IMR-90 (cell line): ENCODE data around the gene SPRR4. TPM values are rescaled to one million over a fixed set of nuclear protein-coding genes. Genes with fewer than 3 reads are reported as not detected.

Experiments
- ATAC-seq: fragments of 200-7000 bp; cut with Tn5 transposase; 2 replicates; pipeline ENCODE4 v1.9.1; 2020; ENCODE audit warnings: low read depth, mild to moderate bottlenecking, moderate library complexity
- BruUV-seq: library from RNA; stranded (reverse); fragments of 400-500 nt; replicated peaks from 2 replicates; lab custom pipeline; 2021; lab: Mats Ljungman, UMichigan
- CTCF ChIA-PET: fragments of 300-600 bp; formaldehyde crosslinking; extraction: SDS; loops from one replicate; lab custom pipeline; 2021; ENCODE audit warnings: antibody characterized with exemption; lab: Yijun Ruan, JAX
- POLR2A ChIA-PET: fragments of 300-600 bp; sonication (Branson Sonifier 250); formaldehyde crosslinking; loops from one replicate; lab custom pipeline; 2022; ENCODE audit warnings: antibody characterized with exemption; ENCODE audit not compliant: unreplicated experiment; lab: Charles Lee
- DNase-seq: peaks from one replicate; pipeline ENCODE4 v3.0.0; 2013
- H2AFZ ChIP-seq: replicated peaks from 2 replicates; pipeline ENCODE3; 2013; ENCODE audit warnings: low read length, mild to moderate bottlenecking; ENCODE audit not compliant: poor library complexity
- H2AK5ac ChIP-seq: 2 replicates; pipeline ENCODE4 v1.6.1; 2013; ENCODE audit warnings: low read depth, low read length, inconsistent platforms
- H2AK9ac ChIP-seq: replicated peaks from 2 replicates; pipeline ENCODE3; 2013; ENCODE audit warnings: mild to moderate bottlenecking, low read depth, low read length, moderate library complexity; ENCODE audit not compliant: poor library complexity
- H2BK120ac ChIP-seq: 2 replicates; pipeline ENCODE4 v1.6.1; 2013; ENCODE audit warnings: low read depth, low read length, inconsistent platforms
- H2BK15ac ChIP-seq: 3 replicates; pipeline ENCODE4 v1.6.1; 2013; ENCODE audit warnings: low read depth, low read length, inconsistent platforms
- H2BK20ac ChIP-seq: 2 replicates; pipeline ENCODE4 v1.6.1; 2013; ENCODE audit warnings: low read depth, mild to moderate bottlenecking, inconsistent platforms, low read length, moderate library complexity
- H2BK5ac ChIP-seq: 2 replicates; pipeline ENCODE4 v1.6.1; 2013; ENCODE audit warnings: mild to moderate bottlenecking, low read depth, low read length, inconsistent platforms; ENCODE audit not compliant: poor library complexity, severe bottlenecking
- H3K14ac ChIP-seq: replicated peaks from 2 replicates; pipeline ENCODE4 v1.6.1; 2013; ENCODE audit warnings: low read depth, low read length, inconsistent platforms
- H3K18ac ChIP-seq: 2 replicates; pipeline ENCODE4 v1.6.1; 2013; ENCODE audit warnings: low read depth, low read length, control low read depth
- H3K23ac ChIP-seq: 2 replicates; pipeline ENCODE4 v1.6.1; 2013; ENCODE audit warnings: low read depth, low read length, inconsistent platforms
- H3K27ac ChIP-seq: 2 replicates; pipeline ENCODE4 v1.5.1; 2013; ENCODE audit warnings: mild to moderate bottlenecking, control low read depth, low read length; ENCODE audit not compliant: insufficient read depth
- H3K27me3 ChIP-seq: 2 replicates; pipeline ENCODE4 v1.6.1; 2013; ENCODE audit warnings: low read length; ENCODE audit not compliant: control insufficient read depth, insufficient read depth
- H3K36me3 ChIP-seq: 2 replicates; pipeline ENCODE4 v1.6.1; 2013; ENCODE audit warnings: low read length, mixed read lengths; ENCODE audit not compliant: control insufficient read depth, insufficient read depth
- H3K4ac ChIP-seq: 2 replicates; pipeline ENCODE4 v1.6.1; 2013; ENCODE audit warnings: low read depth, low read length, inconsistent platforms
- H3K4me1 ChIP-seq: 2 replicates; pipeline ENCODE4 v1.6.1; 2013; ENCODE audit warnings: low read length, mixed read lengths; ENCODE audit not compliant: control insufficient read depth, insufficient read depth
- H3K4me2 ChIP-seq: 2 replicates; pipeline ENCODE4 v1.6.1; 2013; ENCODE audit warnings: low read depth, mild to moderate bottlenecking, control low read depth, low read length, moderate library complexity
- H3K4me3 ChIP-seq: 2 replicates; pipeline ENCODE4 v1.5.1; 2013; ENCODE audit warnings: low read depth, mild to moderate bottlenecking, control low read depth, low read length, moderate library complexity; ENCODE audit not compliant: insufficient read depth
- H3K56ac ChIP-seq: 2 replicates; pipeline ENCODE4 v1.6.1; 2013; ENCODE audit warnings: low read length, inconsistent platforms; ENCODE audit not compliant: insufficient read depth; ENCODE audit errors: extremely low read depth
- H3K79me1 ChIP-seq, 2 experiments: 2 replicates each; pipeline ENCODE4 v1.6.1; 2013; ENCODE audit warnings: low read length in 2 of 2, inconsistent platforms in 1 of 2, low read depth in 1 of 2
- H3K9ac ChIP-seq: 2 replicates; pipeline ENCODE4 v1.6.1; 2013; ENCODE audit warnings: low read depth, low read length, control low read depth
- H3K9me1 ChIP-seq: 2 replicates; pipeline ENCODE4 v1.6.1; 2013; ENCODE audit warnings: low read length, inconsistent platforms; ENCODE audit not compliant: insufficient read depth
- H3K9me3 ChIP-seq: 2 replicates; pipeline ENCODE4 v1.6.1; 2013; ENCODE audit warnings: low read length; ENCODE audit not compliant: control insufficient read depth, insufficient read depth
- H4K20me1 ChIP-seq: 2 replicates; pipeline ENCODE4 v1.6.1; 2013; ENCODE audit warnings: low read length, inconsistent platforms; ENCODE audit not compliant: insufficient read depth
- H4K5ac ChIP-seq: 2 replicates; pipeline ENCODE4 v1.6.1; 2013; ENCODE audit warnings: mild to moderate bottlenecking, low read depth, low read length, control low read depth
- H4K8ac ChIP-seq, 2 experiments: 2 replicates each; pipeline ENCODE4 v1.6.1; 2013; ENCODE audit warnings: low read depth in 2 of 2, low read length in 2 of 2, control low read depth in 1 of 2, inconsistent platforms in 1 of 2
- H4K91ac ChIP-seq: 2 replicates; pipeline ENCODE4 v1.6.1; 2013; ENCODE audit warnings: low read depth, low read length, inconsistent platforms; ENCODE audit not compliant: insufficient read depth
- BHLHE40 ChIP-seq: fragments of 150-350 bp; IDR thresholded peaks from 2 replicates; pipeline ENCODE4 v1.6.1; 2016; ENCODE audit warnings: mild to moderate bottlenecking, low read depth, low read length
- CEBPB ChIP-seq: IDR thresholded peaks from 2 replicates; pipeline ENCODE4 v1.6.1; 2012; ENCODE audit warnings: low read depth, low read length, improper control_type of control experiment
- CHD1 ChIP-seq: IDR thresholded peaks from 2 replicates; pipeline ENCODE4 v1.6.1; 2012; ENCODE audit warnings: low read depth, low read length, improper control_type of control experiment
- CTCF ChIP-seq: conservative IDR thresholded peaks from 2 replicates; pipeline ENCODE4 v1.5.1; 2012; ENCODE audit warnings: mild to moderate bottlenecking, low read depth, low read length, improper control_type of control experiment
- FOS ChIP-seq: fragments of 150-350 bp; IDR thresholded peaks from 2 replicates; pipeline ENCODE4 v1.6.1; 2016; ENCODE audit warnings: low read depth, low read length
- MAFK ChIP-seq: IDR thresholded peaks from 2 replicates; pipeline ENCODE4 v1.6.1; 2012; ENCODE audit warnings: low read depth, low read length, improper control_type of control experiment
- MAZ ChIP-seq: IDR thresholded peaks from 2 replicates; pipeline ENCODE4 v1.6.1; 2012; ENCODE audit warnings: low read depth, mild to moderate bottlenecking, low read length, improper control_type of control experiment, moderate library complexity, borderline replicate concordance
- MXI1 ChIP-seq: IDR thresholded peaks from 2 replicates; pipeline ENCODE4 v1.6.1; 2012; ENCODE audit warnings: low read depth, mild to moderate bottlenecking, low read length, moderate library complexity, borderline replicate concordance
- NFE2L2 ChIP-seq: fragments of 150-350 bp; IDR thresholded peaks from 2 replicates; pipeline ENCODE4 v1.6.1; 2016; ENCODE audit warnings: low read depth, mild to moderate bottlenecking, low read length
- POLR2A ChIP-seq: IDR thresholded peaks from 2 replicates; pipeline ENCODE4 v1.6.1; 2012; ENCODE audit warnings: mild to moderate bottlenecking, low read depth, low read length
- RAD21 ChIP-seq: IDR thresholded peaks from 2 replicates; pipeline ENCODE4 v1.6.1; 2012; ENCODE audit warnings: low read length, improper control_type of control experiment
- RCOR1 ChIP-seq: IDR thresholded peaks from 2 replicates; pipeline ENCODE4 v1.6.1; 2012; ENCODE audit warnings: mild to moderate bottlenecking, low read length, improper control_type of control experiment; ENCODE audit not compliant: insufficient replicate concordance
- RFX5 ChIP-seq: IDR thresholded peaks from 2 replicates; pipeline ENCODE4 v1.8.0; 2012; ENCODE audit warnings: low read depth, mild to moderate bottlenecking, low read length, moderate library complexity
- SMC3 ChIP-seq: fragments of 150-350 bp; IDR thresholded peaks from 2 replicates; pipeline ENCODE4 v1.6.1; 2016; ENCODE audit warnings: low read depth, mild to moderate bottlenecking, antibody characterized with exemption, low read length, moderate library complexity
- WGBS, 2 experiments: methylation state at CpG; one replicate each; pipeline versions ENCODE4 v1.1.5 to v1.1.7; 2013; ENCODE audit warnings: missing lambda C conversion rate in 2 of 2; ENCODE audit not compliant: insufficient read length in 1 of 2; ENCODE audit errors: extremely low coverage in 2 of 2; 5-methylcytosine and 5-hydroxymethylcytosine counted together
- dilution Hi-C: fragments of 300-500 bp; cut with HindIII; formaldehyde crosslinking; loops from one replicate; pipeline ENCODE4 v1.14.3; 2018; ENCODE audit warnings: low sequenced_read_pairs; ENCODE audit not compliant: unreplicated experiment
- in situ Hi-C: fragments of 300-500 bp; cut with MboI; formaldehyde crosslinking; loops from 3 replicates; pipeline ENCODE4 v1.14.3; 2019; ENCODE audit warnings: low sequenced_read_pairs, inconsistent platforms, mixed read lengths
- intact Hi-C: fragments of 100-400 bp; cut with micrococcal nuclease; formaldehyde crosslinking; loops from 2 replicates; pipeline ENCODE4 v1.10.0; 2022
- polyA plus RNA-seq, 3 experiments: library from polyadenylated mRNA; depleted of rRNA; stranded (reverse); fragments of >200 nt; gene quantifications; 2 replicates each; pipeline ENCODE4 v1.2.3, GENCODE V29; 2012; ENCODE audit warnings: low replicate concordance in 1 of 3
- total RNA-seq: library from RNA; depleted of rRNA; stranded (reverse); fragments of >200 nt; gene quantifications from 2 replicates; pipeline ENCODE4 v1.2.3, GENCODE V29; 2012
- TF ChIP-seq, protein P1 (sequence below): fragments of 150-350 bp; IDR thresholded peaks from 2 replicates; pipeline ENCODE4 v1.6.1; 2016; ENCODE audit warnings: low read depth, mild to moderate bottlenecking, low read length, moderate library complexity, borderline replicate concordance
- TF ChIP-seq, protein P2 (sequence below): fragments of 150-350 bp; IDR thresholded peaks from 2 replicates; pipeline ENCODE4 v1.6.1; 2017; ENCODE audit warnings: mild to moderate bottlenecking, antibody characterized with exemption, low read length, low read depth

SPRR4 gene
- total and polyA plus RNA-seq, 2 of the 4 experiments (the other 2 are of a cell fraction), result not detected

DNA sequence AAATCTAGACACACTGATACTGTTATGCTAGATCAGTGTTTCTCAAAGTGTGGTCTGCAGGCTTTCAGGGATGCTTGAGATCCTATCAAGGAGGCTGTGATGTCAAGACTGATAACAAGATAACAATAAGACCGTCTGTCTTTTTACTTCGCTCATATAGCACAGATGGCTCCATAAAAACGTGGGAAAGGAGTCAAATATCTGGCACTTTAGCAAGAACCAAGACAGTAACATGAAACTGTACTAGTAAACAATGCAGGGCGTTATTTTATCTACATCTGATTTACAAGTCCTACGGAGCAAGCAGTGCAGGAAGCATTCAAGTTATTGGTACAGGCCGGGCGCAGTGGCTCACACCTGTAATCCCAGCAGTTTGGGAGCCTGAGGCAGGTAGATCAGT is 27.5 kb downstream of the SPRR4 start:
- Histone ChIP-seq H3K4ac (no peak overlapping the region), H4K20me1 (no peaks in the 10 kb centered on the region), H2BK5ac (no peak overlapping the region), H3K27me3 (no peaks in the 10 kb centered on the region), H3K4me1 (no peaks in the 10 kb centered on the region), H4K91ac (no peak overlapping the region), H3K9me3 (no peaks in the 10 kb centered on the region), H3K23ac (no peak overlapping the region), H4K5ac (no peak overlapping the region), H3K56ac (no peak overlapping the region), H3K36me3 (no peaks in the 10 kb centered on the region), H3K4me2 (no peak overlapping the region), H3K14ac (no peak overlapping the region), H2AFZ (no peak overlapping the region), H3K9ac (no peak overlapping the region), H3K18ac (no peak overlapping the region), H2AK5ac (no peak overlapping the region), H3K27ac (no peak overlapping the region), H2BK120ac (no peak overlapping the region), H3K9me1 (no peaks in the 10 kb centered on the region), H2BK15ac (no peak overlapping the region), H3K79me1 (no peaks in the 10 kb centered on the region), H2AK9ac (no peak overlapping the region), H3K4me3 (no peak overlapping the region), H2BK20ac (no peak overlapping the region), H4K8ac (no peak overlapping the region)
- no peak for DNase-seq
- ChIA-PET POLR2A (no interaction called here), CTCF (no interaction called here)
- intact Hi-C loops, result no loop called here
- TF ChIP-seq CEBPB (no peak), CHD1 (no peak), MXI1 (no peak), NFE2L2 (no peak), SMC3 (no peak), RCOR1 (no peak), MAZ (no peak), BHLHE40 (no peak), FOS (no peak), POLR2A (no peak), MAFK (no peak), CTCF (no peak), RAD21 (no peak), RFX5 (no peak)
- TF ChIP-seq, protein P1, sequence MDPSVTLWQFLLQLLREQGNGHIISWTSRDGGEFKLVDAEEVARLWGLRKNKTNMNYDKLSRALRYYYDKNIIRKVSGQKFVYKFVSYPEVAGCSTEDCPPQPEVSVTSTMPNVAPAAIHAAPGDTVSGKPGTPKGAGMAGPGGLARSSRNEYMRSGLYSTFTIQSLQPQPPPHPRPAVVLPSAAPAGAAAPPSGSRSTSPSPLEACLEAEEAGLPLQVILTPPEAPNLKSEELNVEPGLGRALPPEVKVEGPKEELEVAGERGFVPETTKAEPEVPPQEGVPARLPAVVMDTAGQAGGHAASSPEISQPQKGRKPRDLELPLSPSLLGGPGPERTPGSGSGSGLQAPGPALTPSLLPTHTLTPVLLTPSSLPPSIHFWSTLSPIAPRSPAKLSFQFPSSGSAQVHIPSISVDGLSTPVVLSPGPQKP, result no peak
- TF ChIP-seq, protein P2, sequence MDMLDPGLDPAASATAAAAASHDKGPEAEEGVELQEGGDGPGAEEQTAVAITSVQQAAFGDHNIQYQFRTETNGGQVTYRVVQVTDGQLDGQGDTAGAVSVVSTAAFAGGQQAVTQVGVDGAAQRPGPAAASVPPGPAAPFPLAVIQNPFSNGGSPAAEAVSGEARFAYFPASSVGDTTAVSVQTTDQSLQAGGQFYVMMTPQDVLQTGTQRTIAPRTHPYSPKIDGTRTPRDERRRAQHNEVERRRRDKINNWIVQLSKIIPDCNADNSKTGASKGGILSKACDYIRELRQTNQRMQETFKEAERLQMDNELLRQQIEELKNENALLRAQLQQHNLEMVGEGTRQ, result no peak
- dilution Hi-C loops, result no loop called here
- WGBS, 2 experiments, result 80% methylated on average over 2 of the region's 7 CpGs; no CpG with 5 or more reads in 1 of the 2 experiments
- ATAC-seq, result no peak
- in situ Hi-C loops, result no loop called here
- no TSS peak for BruUV-seq
